Measurements from ENCODE around the gene TSPAN13.

DNA sequence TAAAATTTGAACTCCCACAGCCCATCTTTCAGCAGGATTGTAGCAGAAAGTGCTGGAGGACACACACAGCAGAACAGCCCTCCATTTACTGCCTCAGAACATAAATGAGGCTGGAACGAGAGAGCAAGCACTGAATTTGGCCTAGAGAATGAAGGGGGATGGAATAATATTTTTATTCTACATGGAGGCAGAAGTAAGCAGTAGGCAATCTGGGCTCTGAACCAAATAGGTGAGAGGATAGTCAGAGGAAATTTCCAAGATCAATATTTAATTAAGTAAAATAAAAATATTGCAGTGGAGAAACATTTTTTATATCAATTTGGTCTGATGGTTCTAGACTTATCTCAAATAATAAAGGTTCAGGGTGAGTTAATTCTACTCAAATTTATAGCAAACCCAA, 29.2 kb upstream of the TSPAN13 start:
- TF ChIP-seq PATZ1 (CRISPR knock-in tag; IDR thresholded peaks at IDR 0.05; ENCODE audit: borderline replicate concordance) (no peak), CSDC2 (CRISPR knock-in tag; IDR thresholded peaks at IDR 0.05) (no peak), BACH2 (CRISPR knock-in tag; IDR thresholded peaks at IDR 0.05; ENCODE audit: borderline replicate concordance) (no peak), RARB (CRISPR knock-in tag; IDR thresholded peaks at IDR 0.05) (no peak), ARNTL (CRISPR knock-in tag; IDR thresholded peaks at IDR 0.05; ENCODE audit: borderline replicate concordance, low read depth) (no peak), ESRRG (CRISPR knock-in tag; IDR thresholded peaks at IDR 0.05) (no peak), ZFP3 (CRISPR knock-in tag; IDR thresholded peaks at IDR 0.05) (no peak), ZFP30 (CRISPR knock-in tag; IDR thresholded peaks at IDR 0.05) (no peak), ZC3H10 (CRISPR knock-in tag; IDR thresholded peaks at IDR 0.05) (no peak)
- TF ChIP-seq, protein P1, sequence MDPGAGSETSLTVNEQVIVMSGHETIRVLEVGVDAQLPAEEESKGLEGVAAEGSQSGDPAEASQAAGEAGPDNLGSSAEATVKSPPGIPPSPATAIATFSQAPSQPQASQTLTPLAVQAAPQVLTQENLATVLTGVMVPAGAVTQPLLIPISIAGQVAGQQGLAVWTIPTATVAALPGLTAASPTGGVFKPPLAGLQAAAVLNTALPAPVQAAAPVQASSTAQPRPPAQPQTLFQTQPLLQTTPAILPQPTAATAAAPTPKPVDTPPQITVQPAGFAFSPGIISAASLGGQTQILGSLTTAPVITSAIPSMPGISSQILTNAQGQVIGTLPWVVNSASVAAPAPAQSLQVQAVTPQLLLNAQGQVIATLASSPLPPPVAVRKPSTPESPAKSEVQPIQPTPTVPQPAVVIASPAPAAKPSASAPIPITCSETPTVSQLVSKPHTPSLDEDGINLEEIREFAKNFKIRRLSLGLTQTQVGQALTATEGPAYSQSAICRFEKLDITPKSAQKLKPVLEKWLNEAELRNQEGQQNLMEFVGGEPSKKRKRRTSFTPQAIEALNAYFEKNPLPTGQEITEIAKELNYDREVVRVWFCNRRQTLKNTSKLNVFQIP (CRISPR knock-in tag; IDR thresholded peaks at IDR 0.05; ENCODE audit: borderline replicate concordance, low read depth) = no peak
- TF ChIP-seq, protein P2, sequence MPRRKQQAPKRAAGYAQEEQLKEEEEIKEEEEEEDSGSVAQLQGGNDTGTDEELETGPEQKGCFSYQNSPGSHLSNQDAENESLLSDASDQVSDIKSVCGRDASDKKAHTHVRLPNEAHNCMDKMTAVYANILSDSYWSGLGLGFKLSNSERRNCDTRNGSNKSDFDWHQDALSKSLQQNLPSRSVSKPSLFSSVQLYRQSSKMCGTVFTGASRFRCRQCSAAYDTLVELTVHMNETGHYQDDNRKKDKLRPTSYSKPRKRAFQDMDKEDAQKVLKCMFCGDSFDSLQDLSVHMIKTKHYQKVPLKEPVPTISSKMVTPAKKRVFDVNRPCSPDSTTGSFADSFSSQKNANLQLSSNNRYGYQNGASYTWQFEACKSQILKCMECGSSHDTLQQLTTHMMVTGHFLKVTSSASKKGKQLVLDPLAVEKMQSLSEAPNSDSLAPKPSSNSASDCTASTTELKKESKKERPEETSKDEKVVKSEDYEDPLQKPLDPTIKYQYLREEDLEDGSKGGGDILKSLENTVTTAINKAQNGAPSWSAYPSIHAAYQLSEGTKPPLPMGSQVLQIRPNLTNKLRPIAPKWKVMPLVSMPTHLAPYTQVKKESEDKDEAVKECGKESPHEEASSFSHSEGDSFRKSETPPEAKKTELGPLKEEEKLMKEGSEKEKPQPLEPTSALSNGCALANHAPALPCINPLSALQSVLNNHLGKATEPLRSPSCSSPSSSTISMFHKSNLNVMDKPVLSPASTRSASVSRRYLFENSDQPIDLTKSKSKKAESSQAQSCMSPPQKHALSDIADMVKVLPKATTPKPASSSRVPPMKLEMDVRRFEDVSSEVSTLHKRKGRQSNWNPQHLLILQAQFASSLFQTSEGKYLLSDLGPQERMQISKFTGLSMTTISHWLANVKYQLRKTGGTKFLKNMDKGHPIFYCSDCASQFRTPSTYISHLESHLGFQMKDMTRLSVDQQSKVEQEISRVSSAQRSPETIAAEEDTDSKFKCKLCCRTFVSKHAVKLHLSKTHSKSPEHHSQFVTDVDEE (CRISPR knock-in tag; IDR thresholded peaks at IDR 0.05) = no peak
- TF ChIP-seq, protein P3, sequence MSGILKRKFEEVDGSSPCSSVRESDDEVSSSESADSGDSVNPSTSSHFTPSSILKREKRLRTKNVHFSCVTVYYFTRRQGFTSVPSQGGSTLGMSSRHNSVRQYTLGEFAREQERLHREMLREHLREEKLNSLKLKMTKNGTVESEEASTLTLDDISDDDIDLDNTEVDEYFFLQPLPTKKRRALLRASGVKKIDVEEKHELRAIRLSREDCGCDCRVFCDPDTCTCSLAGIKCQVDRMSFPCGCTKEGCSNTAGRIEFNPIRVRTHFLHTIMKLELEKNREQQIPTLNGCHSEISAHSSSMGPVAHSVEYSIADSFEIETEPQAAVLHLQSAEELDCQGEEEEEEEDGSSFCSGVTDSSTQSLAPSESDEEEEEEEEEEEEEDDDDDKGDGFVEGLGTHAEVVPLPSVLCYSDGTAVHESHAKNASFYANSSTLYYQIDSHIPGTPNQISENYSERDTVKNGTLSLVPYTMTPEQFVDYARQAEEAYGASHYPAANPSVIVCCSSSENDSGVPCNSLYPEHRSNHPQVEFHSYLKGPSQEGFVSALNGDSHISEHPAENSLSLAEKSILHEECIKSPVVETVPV (CRISPR knock-in tag; IDR thresholded peaks at IDR 0.05) = no peak
